ENCODE measurements around the gene GAGE12D. TPM values are rescaled to one million over a fixed set of nuclear protein-coding genes. Genes with fewer than 3 reads are reported as not detected.
A peak's percentile ranks its signal among the peaks of the same experiment; 100 is the strongest.
"Not testable (repeated sequence)": the region's sequence is repeated elsewhere in the genome, so short reads cannot be mapped to it uniquely, and the experiment has no call there.

GAGE12D gene
- total RNA-seq: not detected

GRCh38 chrX:49541433-49541832, at the start of gene GAGE12D:
Gene GAGE12D (plus strand): TSS chrX:49541733. CDS start chrX:49542888, 1,155 bp downstream.
- POLR2A ChIA-PET; DNase-seq; CTCF ChIA-PET; H3K4me3 Mint-ChIP-seq; H3K27ac Mint-ChIP-seq; H3K36me3 Mint-ChIP-seq (ENCODE audit: low read depth); H3K9me3 Mint-ChIP-seq; H3K4me1 Mint-ChIP-seq; H3K27me3 Mint-ChIP-seq: not testable (repeated sequence)

- H3K36me3 Mint-ChIP-seq (ENCODE audit: low read depth); POLR2A ChIA-PET; H3K4me3 Mint-ChIP-seq; CTCF ChIA-PET; H3K27me3 Mint-ChIP-seq; H3K4me1 Mint-ChIP-seq; H3K9me3 Mint-ChIP-seq; DNase-seq; H3K27ac Mint-ChIP-seq: not testable (repeated sequence)
Measured at GRCh38 chrX:49531877-49532276, 9.7 kb upstream of the GAGE12D start, which contains the start of gene GAGE12C. Gene GAGE12C (plus strand): TSS chrX:49532177. CDS start chrX:49533332, 1,155 bp downstream.

- H3K36me3 Mint-ChIP-seq (ENCODE audit: low read depth); H3K9me3 Mint-ChIP-seq; DNase-seq; H3K4me1 Mint-ChIP-seq; H3K27me3 Mint-ChIP-seq; H3K27ac Mint-ChIP-seq; POLR2A ChIA-PET; H3K4me3 Mint-ChIP-seq; CTCF ChIA-PET: not testable (repeated sequence)
Measured at GRCh38 chrX:49550989-49551388, 9.5 kb downstream of the GAGE12D start, which contains the start of gene GAGE12E. Gene GAGE12E (plus strand): TSS chrX:49551289. CDS start chrX:49552444, 1,155 bp downstream.

DNA sequence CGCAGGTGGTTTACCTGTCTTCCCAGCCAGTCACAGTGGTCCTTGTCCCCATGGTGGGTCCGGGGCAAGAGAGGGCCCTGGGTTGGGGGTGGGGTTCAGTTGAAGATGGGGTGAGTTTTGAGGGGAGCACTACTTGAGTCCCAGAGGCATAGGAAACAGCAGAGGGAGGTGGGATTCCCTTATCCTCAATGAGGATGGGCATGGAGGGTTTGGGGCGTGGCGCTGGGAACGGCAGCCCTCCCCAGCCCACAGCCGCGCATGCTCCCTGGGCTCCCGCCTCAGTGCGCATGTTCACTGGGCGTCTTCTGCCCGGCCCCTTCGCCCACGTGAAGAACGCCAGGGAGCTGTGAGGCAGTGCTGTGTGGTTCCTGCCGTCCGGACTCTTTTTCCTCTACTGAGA, 19.0 kb downstream of the GAGE12D start, which contains the start of gene GAGE12F:
TSS of gene GAGE12F (plus strand) at position 301 of the 400 bp plus-strand sequence. CDS start 1,155 bp downstream, outside the sequence.
- H3K4me1 Mint-ChIP-seq; DNase-seq; H3K27ac Mint-ChIP-seq; H3K9me3 Mint-ChIP-seq; CTCF ChIA-PET; H3K36me3 Mint-ChIP-seq (ENCODE audit: low read depth); H3K27me3 Mint-ChIP-seq; H3K4me3 Mint-ChIP-seq; POLR2A ChIA-PET: not testable (repeated sequence)

DNA sequence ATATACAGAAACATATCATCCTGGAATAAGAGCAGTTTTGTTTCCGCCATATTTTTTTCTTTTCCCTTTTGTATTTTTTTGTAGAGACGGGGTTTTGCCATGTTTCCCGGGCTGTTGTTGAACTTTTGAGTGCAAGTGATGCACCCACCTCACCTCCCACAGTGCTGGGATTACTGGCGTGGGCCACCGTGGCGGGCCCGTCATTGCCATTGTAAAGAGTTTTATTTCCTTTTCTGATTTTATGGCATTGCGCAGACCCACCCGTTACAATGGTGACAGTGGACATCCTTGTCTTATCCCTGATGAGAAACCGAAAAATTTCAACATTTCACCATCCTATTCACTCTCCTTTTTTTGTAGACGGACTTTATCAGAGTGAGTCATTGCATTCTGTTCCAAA, 27.2 kb downstream of the GAGE12D start:
- DNase-seq; H3K4me3 Mint-ChIP-seq; CTCF ChIA-PET; H3K27ac Mint-ChIP-seq; H3K36me3 Mint-ChIP-seq (ENCODE audit: low read depth); H3K9me3 Mint-ChIP-seq; H3K4me1 Mint-ChIP-seq; POLR2A ChIA-PET; H3K27me3 Mint-ChIP-seq: not testable (repeated sequence)

DNA sequence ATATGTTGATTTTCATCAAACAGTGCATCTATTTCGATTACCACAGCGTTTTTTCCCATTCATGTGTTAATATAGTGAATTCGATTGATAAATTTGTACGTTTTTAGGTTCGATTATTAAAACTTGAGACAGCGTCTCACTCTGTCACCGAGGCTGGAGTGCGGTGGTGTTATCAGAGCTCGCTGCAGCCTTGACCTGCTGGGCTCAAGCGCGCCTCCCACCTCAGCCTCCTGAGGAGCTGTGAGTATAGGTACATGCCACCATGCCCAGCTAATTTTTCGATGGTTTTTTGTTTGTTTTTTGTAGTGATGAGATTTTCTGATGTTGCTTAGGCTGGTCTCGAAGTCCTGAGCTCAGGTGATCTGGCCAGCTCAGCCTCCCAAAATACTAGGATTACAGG, 27.6 kb downstream of the GAGE12D start:
- DNase-seq; POLR2A ChIA-PET; CTCF ChIA-PET; H3K4me3 Mint-ChIP-seq; H3K36me3 Mint-ChIP-seq (ENCODE audit: low read depth); H3K27me3 Mint-ChIP-seq; H3K27ac Mint-ChIP-seq; H3K9me3 Mint-ChIP-seq; H3K4me1 Mint-ChIP-seq: not testable (repeated sequence)

DNA sequence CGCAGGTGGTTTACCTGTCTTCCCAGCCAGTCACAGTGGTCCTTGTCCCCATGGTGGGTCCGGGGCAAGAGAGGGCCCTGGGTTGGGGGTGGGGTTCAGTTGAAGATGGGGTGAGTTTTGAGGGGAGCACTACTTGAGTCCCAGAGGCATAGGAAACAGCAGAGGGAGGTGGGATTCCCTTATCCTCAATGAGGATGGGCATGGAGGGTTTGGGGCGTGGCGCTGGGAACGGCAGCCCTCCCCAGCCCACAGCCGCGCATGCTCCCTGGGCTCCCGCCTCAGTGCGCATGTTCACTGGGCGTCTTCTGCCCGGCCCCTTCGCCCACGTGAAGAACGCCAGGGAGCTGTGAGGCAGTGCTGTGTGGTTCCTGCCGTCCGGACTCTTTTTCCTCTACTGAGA, 28.6 kb downstream of the GAGE12D start, which contains the start of gene GAGE12G:
TSS of gene GAGE12G (plus strand) at position 301 of the 400 bp plus-strand sequence. CDS start 1,155 bp downstream, outside the sequence.
- H3K4me3 Mint-ChIP-seq; H3K27me3 Mint-ChIP-seq; DNase-seq; H3K4me1 Mint-ChIP-seq; H3K36me3 Mint-ChIP-seq (ENCODE audit: low read depth); CTCF ChIA-PET; H3K9me3 Mint-ChIP-seq; H3K27ac Mint-ChIP-seq; POLR2A ChIA-PET: not testable (repeated sequence)

DNA sequence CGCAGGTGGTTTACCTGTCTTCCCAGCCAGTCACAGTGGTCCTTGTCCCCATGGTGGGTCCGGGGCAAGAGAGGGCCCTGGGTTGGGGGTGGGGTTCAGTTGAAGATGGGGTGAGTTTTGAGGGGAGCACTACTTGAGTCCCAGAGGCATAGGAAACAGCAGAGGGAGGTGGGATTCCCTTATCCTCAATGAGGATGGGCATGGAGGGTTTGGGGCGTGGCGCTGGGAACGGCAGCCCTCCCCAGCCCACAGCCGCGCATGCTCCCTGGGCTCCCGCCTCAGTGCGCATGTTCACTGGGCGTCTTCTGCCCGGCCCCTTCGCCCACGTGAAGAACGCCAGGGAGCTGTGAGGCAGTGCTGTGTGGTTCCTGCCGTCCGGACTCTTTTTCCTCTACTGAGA, 38.1 kb downstream of the GAGE12D start, which contains the start of gene GAGE12H:
TSS of gene GAGE12H (plus strand) at position 301 of the 400 bp plus-strand sequence. CDS start 1,155 bp downstream, outside the sequence.
- POLR2A ChIA-PET; H3K27ac Mint-ChIP-seq; DNase-seq; H3K36me3 Mint-ChIP-seq (ENCODE audit: low read depth); H3K27me3 Mint-ChIP-seq; CTCF ChIA-PET; H3K4me3 Mint-ChIP-seq; H3K9me3 Mint-ChIP-seq; H3K4me1 Mint-ChIP-seq: not testable (repeated sequence)

- H3K9me3 Mint-ChIP-seq; H3K27ac Mint-ChIP-seq; CTCF ChIA-PET; H3K4me3 Mint-ChIP-seq; H3K4me1 Mint-ChIP-seq; DNase-seq; POLR2A ChIA-PET; H3K36me3 Mint-ChIP-seq (ENCODE audit: low read depth); H3K27me3 Mint-ChIP-seq: not testable (repeated sequence)
Measured at GRCh38 chrX:49589196-49589595, 47.7 kb downstream of the GAGE12D start, which contains the start of gene GAGE2A. Gene GAGE2A (plus strand): TSS chrX:49589496. CDS start chrX:49590651, 1,155 bp downstream.

- H3K36me3 Mint-ChIP-seq (ENCODE audit: low read depth); H3K27ac Mint-ChIP-seq; POLR2A ChIA-PET; H3K27me3 Mint-ChIP-seq; CTCF ChIA-PET; H3K9me3 Mint-ChIP-seq; H3K4me3 Mint-ChIP-seq; H3K4me1 Mint-ChIP-seq: not testable (repeated sequence)
- DNase-seq: peak; percentile 18
Measured at GRCh38 chrX:49589769-49590478, 48.4 kb downstream of the GAGE12D start.

DNA sequence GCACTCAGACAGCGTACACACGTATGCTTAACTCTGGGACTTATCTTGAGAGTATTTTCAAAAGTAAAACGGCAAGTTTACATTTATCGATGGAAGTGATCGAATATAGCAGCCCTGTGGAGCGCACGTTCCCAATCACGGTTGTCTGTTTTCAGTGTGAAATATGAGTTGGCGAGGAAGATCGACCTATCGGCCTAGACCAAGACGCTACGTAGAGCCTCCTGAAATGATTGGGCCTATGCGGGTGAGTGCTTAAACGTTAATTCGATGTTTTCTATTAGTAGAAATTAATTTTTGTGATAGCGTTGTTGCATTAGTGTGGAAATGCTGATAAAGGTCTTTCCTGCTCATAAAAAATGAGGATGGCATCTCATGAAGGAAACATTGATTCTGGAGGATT, 49.0 kb downstream of the GAGE12D start:
- H3K4me1 Mint-ChIP-seq; CTCF ChIA-PET; H3K9me3 Mint-ChIP-seq; POLR2A ChIA-PET; H3K27ac Mint-ChIP-seq; H3K36me3 Mint-ChIP-seq (ENCODE audit: low read depth); H3K27me3 Mint-ChIP-seq; H3K4me3 Mint-ChIP-seq: not testable (repeated sequence)
- DNase-seq: peak; percentile 11

Other genes with a start within 250 kb of the GAGE12D start
- gene GAGE10, start 238.1 kb upstream of the GAGE12D start, total RNA-seq: not detected
- gene GAGE12J, start 219.7 kb upstream of the GAGE12D start, total RNA-seq: not detected
- gene GAGE13, start 210.2 kb upstream of the GAGE12D start, total RNA-seq: not detected
- not detected for gene GAGE12C, start 9.6 kb upstream of the GAGE12D start, total RNA-seq
- not detected for gene GAGE12E, start 9.6 kb downstream of the GAGE12D start, total RNA-seq
- gene GAGE12F, start 19.1 kb downstream of the GAGE12D start, total RNA-seq: not detected
- not detected for gene GAGE12G, start 28.7 kb downstream of the GAGE12D start, total RNA-seq
- not detected for gene GAGE12H, start 38.2 kb downstream of the GAGE12D start, total RNA-seq
- not detected for gene GAGE2A, start 47.8 kb downstream of the GAGE12D start, total RNA-seq
- not detected for gene GAGE1, start 57.3 kb downstream of the GAGE12D start, total RNA-seq
- gene PAGE1, start 154.3 kb downstream of the GAGE12D start, total RNA-seq: not detected